IMR-90 (cell line): ENCODE data around the gene DDR1. TPM values are rescaled to one million over a fixed set of nuclear protein-coding genes. Genes with fewer than 3 reads are reported as not detected.
"Not testable (repeated sequence)": the region's sequence is repeated elsewhere in the genome, so short reads cannot be mapped to it uniquely, and the experiment has no call there.

ENCODE experiments used
- ATAC-seq: fragments of 200-7000 bp; cut with Tn5 transposase; 2 replicates; pipeline ENCODE4 v1.9.1; 2020; ENCODE audit warnings: low read depth, mild to moderate bottlenecking, moderate library complexity
- BruUV-seq: library from RNA; stranded (reverse); fragments of 400-500 nt; replicated peaks from 2 replicates; lab custom pipeline; 2021; lab: Mats Ljungman, UMichigan
- CTCF ChIA-PET: fragments of 300-600 bp; formaldehyde crosslinking; extraction: SDS; loops from one replicate; lab custom pipeline; 2021; ENCODE audit warnings: antibody characterized with exemption; lab: Yijun Ruan, JAX
- POLR2A ChIA-PET: fragments of 300-600 bp; sonication (Branson Sonifier 250); formaldehyde crosslinking; loops from one replicate; lab custom pipeline; 2022; ENCODE audit warnings: antibody characterized with exemption; ENCODE audit not compliant: unreplicated experiment; lab: Charles Lee
- DNase-seq: peaks from one replicate; pipeline ENCODE4 v3.0.0; 2013
- H2AFZ ChIP-seq: replicated peaks from 2 replicates; pipeline ENCODE3; 2013; ENCODE audit warnings: low read length, mild to moderate bottlenecking; ENCODE audit not compliant: poor library complexity
- H2AK5ac ChIP-seq: 2 replicates; pipeline ENCODE4 v1.6.1; 2013; ENCODE audit warnings: low read depth, low read length, inconsistent platforms
- H2AK9ac ChIP-seq: replicated peaks from 2 replicates; pipeline ENCODE3; 2013; ENCODE audit warnings: mild to moderate bottlenecking, low read depth, low read length, moderate library complexity; ENCODE audit not compliant: poor library complexity
- H2BK120ac ChIP-seq: 2 replicates; pipeline ENCODE4 v1.6.1; 2013; ENCODE audit warnings: low read depth, low read length, inconsistent platforms
- H2BK15ac ChIP-seq: 3 replicates; pipeline ENCODE4 v1.6.1; 2013; ENCODE audit warnings: low read depth, low read length, inconsistent platforms
- H2BK20ac ChIP-seq: 2 replicates; pipeline ENCODE4 v1.6.1; 2013; ENCODE audit warnings: low read depth, mild to moderate bottlenecking, inconsistent platforms, low read length, moderate library complexity
- H2BK5ac ChIP-seq: 2 replicates; pipeline ENCODE4 v1.6.1; 2013; ENCODE audit warnings: mild to moderate bottlenecking, low read depth, low read length, inconsistent platforms; ENCODE audit not compliant: poor library complexity, severe bottlenecking
- H3K14ac ChIP-seq: replicated peaks from 2 replicates; pipeline ENCODE4 v1.6.1; 2013; ENCODE audit warnings: low read depth, low read length, inconsistent platforms
- H3K18ac ChIP-seq: 2 replicates; pipeline ENCODE4 v1.6.1; 2013; ENCODE audit warnings: low read depth, low read length, control low read depth
- H3K23ac ChIP-seq: 2 replicates; pipeline ENCODE4 v1.6.1; 2013; ENCODE audit warnings: low read depth, low read length, inconsistent platforms
- H3K27ac ChIP-seq: 2 replicates; pipeline ENCODE4 v1.5.1; 2013; ENCODE audit warnings: mild to moderate bottlenecking, control low read depth, low read length; ENCODE audit not compliant: insufficient read depth
- H3K27me3 ChIP-seq: 2 replicates; pipeline ENCODE4 v1.6.1; 2013; ENCODE audit warnings: low read length; ENCODE audit not compliant: control insufficient read depth, insufficient read depth
- H3K36me3 ChIP-seq: 2 replicates; pipeline ENCODE4 v1.6.1; 2013; ENCODE audit warnings: low read length, mixed read lengths; ENCODE audit not compliant: control insufficient read depth, insufficient read depth
- H3K4ac ChIP-seq: 2 replicates; pipeline ENCODE4 v1.6.1; 2013; ENCODE audit warnings: low read depth, low read length, inconsistent platforms
- H3K4me1 ChIP-seq: 2 replicates; pipeline ENCODE4 v1.6.1; 2013; ENCODE audit warnings: low read length, mixed read lengths; ENCODE audit not compliant: control insufficient read depth, insufficient read depth
- H3K4me2 ChIP-seq: 2 replicates; pipeline ENCODE4 v1.6.1; 2013; ENCODE audit warnings: low read depth, mild to moderate bottlenecking, control low read depth, low read length, moderate library complexity
- H3K4me3 ChIP-seq: 2 replicates; pipeline ENCODE4 v1.5.1; 2013; ENCODE audit warnings: low read depth, mild to moderate bottlenecking, control low read depth, low read length, moderate library complexity; ENCODE audit not compliant: insufficient read depth
- H3K56ac ChIP-seq: 2 replicates; pipeline ENCODE4 v1.6.1; 2013; ENCODE audit warnings: low read length, inconsistent platforms; ENCODE audit not compliant: insufficient read depth; ENCODE audit errors: extremely low read depth
- H3K79me1 ChIP-seq, 2 experiments: 2 replicates each; pipeline ENCODE4 v1.6.1; 2013; ENCODE audit warnings: low read length in 2 of 2, inconsistent platforms in 1 of 2, low read depth in 1 of 2
- H3K9ac ChIP-seq: 2 replicates; pipeline ENCODE4 v1.6.1; 2013; ENCODE audit warnings: low read depth, low read length, control low read depth
- H3K9me1 ChIP-seq: 2 replicates; pipeline ENCODE4 v1.6.1; 2013; ENCODE audit warnings: low read length, inconsistent platforms; ENCODE audit not compliant: insufficient read depth
- H3K9me3 ChIP-seq: 2 replicates; pipeline ENCODE4 v1.6.1; 2013; ENCODE audit warnings: low read length; ENCODE audit not compliant: control insufficient read depth, insufficient read depth
- H4K20me1 ChIP-seq: 2 replicates; pipeline ENCODE4 v1.6.1; 2013; ENCODE audit warnings: low read length, inconsistent platforms; ENCODE audit not compliant: insufficient read depth
- H4K5ac ChIP-seq: 2 replicates; pipeline ENCODE4 v1.6.1; 2013; ENCODE audit warnings: mild to moderate bottlenecking, low read depth, low read length, control low read depth
- H4K8ac ChIP-seq, 2 experiments: 2 replicates each; pipeline ENCODE4 v1.6.1; 2013; ENCODE audit warnings: low read depth in 2 of 2, low read length in 2 of 2, control low read depth in 1 of 2, inconsistent platforms in 1 of 2
- H4K91ac ChIP-seq: 2 replicates; pipeline ENCODE4 v1.6.1; 2013; ENCODE audit warnings: low read depth, low read length, inconsistent platforms; ENCODE audit not compliant: insufficient read depth
- WGBS, 2 experiments: methylation state at CpG; one replicate each; pipeline versions ENCODE4 v1.1.5 to v1.1.7; 2013; ENCODE audit warnings: missing lambda C conversion rate in 2 of 2; ENCODE audit not compliant: insufficient read length in 1 of 2; ENCODE audit errors: extremely low coverage in 2 of 2; 5-methylcytosine and 5-hydroxymethylcytosine counted together
- dilution Hi-C: fragments of 300-500 bp; cut with HindIII; formaldehyde crosslinking; loops from one replicate; pipeline ENCODE4 v1.14.3; 2018; ENCODE audit warnings: low sequenced_read_pairs; ENCODE audit not compliant: unreplicated experiment
- in situ Hi-C: fragments of 300-500 bp; cut with MboI; formaldehyde crosslinking; loops from 3 replicates; pipeline ENCODE4 v1.14.3; 2019; ENCODE audit warnings: low sequenced_read_pairs, inconsistent platforms, mixed read lengths
- intact Hi-C: fragments of 100-400 bp; cut with micrococcal nuclease; formaldehyde crosslinking; loops from 2 replicates; pipeline ENCODE4 v1.10.0; 2022
- polyA plus RNA-seq, 3 experiments: library from polyadenylated mRNA; depleted of rRNA; stranded (reverse); fragments of >200 nt; gene quantifications; 2 replicates each; pipeline ENCODE4 v1.2.3, GENCODE V29; 2012; ENCODE audit warnings: low replicate concordance in 1 of 3
- total RNA-seq: library from RNA; depleted of rRNA; stranded (reverse); fragments of >200 nt; gene quantifications from 2 replicates; pipeline ENCODE4 v1.2.3, GENCODE V29; 2012

The DDR1 gene
- total and polyA plus RNA-seq, 2 of the 4 experiments (the other 2 are of a cell fraction), result 5.6 to 19.6 TPM

DNA sequence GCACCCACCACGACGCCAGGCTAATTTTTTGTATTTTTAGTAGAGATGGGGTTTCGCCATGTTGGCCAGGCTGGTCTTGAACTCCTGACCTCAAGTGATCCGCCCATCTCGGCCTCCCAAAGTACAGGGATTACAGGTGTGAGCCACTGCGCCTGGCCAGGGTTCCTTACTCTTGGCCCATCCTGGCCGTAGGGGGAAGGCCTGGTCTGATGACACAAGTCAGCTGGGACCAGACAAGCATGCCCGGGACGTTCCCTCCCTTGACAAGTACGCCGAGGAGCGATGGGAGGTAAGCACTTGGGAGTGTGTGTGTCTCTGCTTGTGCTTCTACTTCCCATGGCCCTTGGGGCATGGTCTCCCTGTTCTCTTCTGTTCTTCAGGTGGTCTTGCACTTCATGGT, 26.2 kb downstream of the DDR1 start:
- H2BK5ac ChIP-seq, H2AK5ac ChIP-seq, H3K4me3 ChIP-seq, H3K9me3 ChIP-seq, H2AK9ac ChIP-seq, ATAC-seq, H3K4me2 ChIP-seq, H2BK120ac ChIP-seq, CTCF ChIA-PET, BruUV-seq, H2BK15ac ChIP-seq, H2BK20ac ChIP-seq, H4K20me1 ChIP-seq, H3K9ac ChIP-seq, H3K27me3 ChIP-seq, H3K18ac ChIP-seq, H3K56ac ChIP-seq, H3K23ac ChIP-seq, H3K4ac ChIP-seq, H3K14ac ChIP-seq, H3K9me1 ChIP-seq, DNase-seq, H4K91ac ChIP-seq, H4K5ac ChIP-seq, H3K27ac ChIP-seq, H4K8ac ChIP-seq, dilution Hi-C loops, POLR2A ChIA-PET, in situ Hi-C loops, H2AFZ ChIP-seq: not testable (repeated sequence)
- Histone ChIP-seq H3K4me1 (peaks cover 14% of the 10 kb centered on the region), H3K79me1 (peaks cover 18 to 25% of the 10 kb centered on the region in 2 experiments), H3K36me3 (peaks cover 17% of the 10 kb centered on the region)
- intact Hi-C loops, result loop anchor here (10.0 kb wide), 1 partner anchor 284 kb away; no protein-coding TSS in a partner anchor
- WGBS, 2 experiments, result 88% methylated on average over 4 of the region's 12 CpGs; no CpG with 5 or more reads in 1 of the 2 experiments
